H9 (cell line): ENCODE data around the gene ZNF800. TPM values are rescaled to one million over a fixed set of nuclear protein-coding genes. Genes with fewer than 3 reads are reported as not detected.

Source experiments
- DNase-seq: peaks from one replicate; pipeline ENCODE4 v3.0.0-alpha.2; 2017
- H2AFZ ChIP-seq: one replicate; pipeline ENCODE4 v1.6.1; 2013; ENCODE audit warnings: mild to moderate bottlenecking, low read length, control low read depth, moderate library complexity
- H2AK5ac ChIP-seq: 2 replicates; pipeline ENCODE4 v1.6.1; 2013; ENCODE audit warnings: low read length, control low read depth, mixed read lengths; ENCODE audit not compliant: insufficient read length
- H2BK120ac ChIP-seq: one replicate; pipeline ENCODE4 v1.6.1; 2013; ENCODE audit warnings: low read depth, mild to moderate bottlenecking, low read length, control low read depth, inconsistent platforms; ENCODE audit not compliant: poor library complexity, severe bottlenecking
- H2BK12ac ChIP-seq: 2 replicates; pipeline ENCODE4 v1.6.1; 2013; ENCODE audit warnings: low read length, control low read depth, mixed read lengths, low read depth; ENCODE audit not compliant: insufficient read length
- H2BK15ac ChIP-seq: 2 replicates; pipeline ENCODE4 v1.6.1; 2013; ENCODE audit warnings: low read depth, low read length, control low read depth
- H2BK20ac ChIP-seq: one replicate; pipeline ENCODE4 v1.6.1; 2013; ENCODE audit warnings: low read depth, mild to moderate bottlenecking, low read length, control low read depth, inconsistent platforms; ENCODE audit not compliant: poor library complexity, severe bottlenecking
- H2BK5ac ChIP-seq: 2 replicates; pipeline ENCODE4 v1.6.1; 2013; ENCODE audit warnings: low read length, control low read depth, mixed read lengths; ENCODE audit not compliant: insufficient read length
- H3K14ac ChIP-seq: 2 replicates; pipeline ENCODE4 v1.6.1; 2013; ENCODE audit warnings: low read length, control low read depth; ENCODE audit not compliant: insufficient read depth
- H3K18ac ChIP-seq: 2 replicates; pipeline ENCODE4 v1.6.1; 2013; ENCODE audit warnings: low read depth, mild to moderate bottlenecking, mixed read lengths, low read length, control low read depth; ENCODE audit not compliant: insufficient read length
- H3K23ac ChIP-seq: 2 replicates; pipeline ENCODE4 v1.6.1; 2013; ENCODE audit warnings: low read length, control low read depth, mixed read lengths, low read depth; ENCODE audit not compliant: insufficient read length
- H3K23me2 ChIP-seq: 2 replicates; pipeline ENCODE4 v1.6.1; 2013; ENCODE audit warnings: low read depth, mild to moderate bottlenecking, mixed read lengths, low read length, control low read depth; ENCODE audit not compliant: insufficient read length, poor library complexity, severe bottlenecking
- H3K27ac ChIP-seq: 2 replicates; pipeline ENCODE4 v1.5.1; 2013; ENCODE audit warnings: low read length, control low read depth, mixed read lengths, low read depth; ENCODE audit not compliant: insufficient read length
- H3K27me3 ChIP-seq: 2 replicates; pipeline ENCODE4 v1.6.1; 2013; ENCODE audit warnings: low read length, control low read depth, inconsistent platforms; ENCODE audit not compliant: insufficient read depth
- H3K4ac ChIP-seq: 2 replicates; pipeline ENCODE4 v1.6.1; 2013; ENCODE audit warnings: low read depth, mild to moderate bottlenecking, control low read depth, inconsistent platforms, low read length, moderate library complexity
- H3K4me1 ChIP-seq: 2 replicates; pipeline ENCODE4 v1.6.1; 2013; ENCODE audit warnings: low read length, control low read depth, inconsistent platforms; ENCODE audit not compliant: insufficient read depth
- H3K4me2 ChIP-seq: 2 replicates; pipeline ENCODE4 v1.6.1; 2013; ENCODE audit warnings: low read length, control low read depth, mixed read lengths; ENCODE audit not compliant: insufficient read length, insufficient read depth
- H3K56ac ChIP-seq: 2 replicates; pipeline ENCODE4 v1.6.1; 2013; ENCODE audit warnings: low read depth, mild to moderate bottlenecking, mixed read lengths, low read length, control low read depth; ENCODE audit not compliant: insufficient read length
- H3K79me1 ChIP-seq: 2 replicates; pipeline ENCODE4 v1.6.1; 2013; ENCODE audit warnings: low read depth, mild to moderate bottlenecking, moderate library complexity, low read length, control low read depth, inconsistent platforms; ENCODE audit not compliant: insufficient read depth, poor library complexity, severe bottlenecking
- H3K79me2 ChIP-seq: 2 replicates; pipeline ENCODE4 v1.6.1; 2013; ENCODE audit warnings: low read length, control low read depth, inconsistent platforms; ENCODE audit not compliant: insufficient read depth
- H3K9ac ChIP-seq: 2 replicates; pipeline ENCODE4 v1.6.1; 2013; ENCODE audit warnings: low read length, control low read depth, mixed read lengths; ENCODE audit not compliant: insufficient read length; ENCODE audit errors: extremely low read depth
- H3K9me3 ChIP-seq: one replicate; pipeline ENCODE4 v1.6.1; 2013; ENCODE audit warnings: low read depth, low read length, inconsistent platforms; ENCODE audit not compliant: control insufficient read depth
- H3T11ph ChIP-seq: one replicate; pipeline ENCODE4 v1.6.1; 2013; ENCODE audit warnings: mild to moderate bottlenecking, low read length, control low read depth, inconsistent platforms
- H4K20me1 ChIP-seq: one replicate; pipeline ENCODE4 v1.6.1; 2013; ENCODE audit not compliant: control insufficient read depth, insufficient read length, insufficient read depth
- H4K5ac ChIP-seq: 2 replicates; pipeline ENCODE4 v1.6.1; 2013; ENCODE audit warnings: low read depth, mild to moderate bottlenecking, mixed read lengths, low read length, control low read depth; ENCODE audit not compliant: insufficient read length
- H4K8ac ChIP-seq: replicated peaks from 2 replicates; pipeline ENCODE4 v1.6.1; 2013; ENCODE audit warnings: low read length, control low read depth, mixed read lengths, low read depth; ENCODE audit not compliant: insufficient read length
- H4K91ac ChIP-seq: 2 replicates; pipeline ENCODE4 v1.6.1; 2013; ENCODE audit warnings: low read depth, mild to moderate bottlenecking, moderate library complexity, mixed read lengths, low read length, control low read depth; ENCODE audit not compliant: insufficient read length
- H3K27ac Mint-ChIP-seq, 3 experiments: 2 replicates in 2 of 3; 3 replicates in 1 of 3; pipeline ENCODE4 v1.8.0; 2020 to 2021; ENCODE audit warnings: mixed read lengths in 3 of 3, mild to moderate bottlenecking in 1 of 3, moderate library complexity in 1 of 3
- H3K27me3 Mint-ChIP-seq: 2 replicates; pipeline ENCODE4 v1.8.0; 2021; ENCODE audit warnings: low read depth, mild to moderate bottlenecking, moderate library complexity, mixed read lengths
- H3K36me3 Mint-ChIP-seq, 3 experiments: 2 replicates in 2 of 3; 3 replicates in 1 of 3; pipeline ENCODE4 v1.8.0; 2020 to 2021; ENCODE audit warnings: low read depth in 3 of 3, mixed read lengths in 3 of 3; ENCODE audit not compliant: insufficient read depth in 1 of 3
- H3K4me1 Mint-ChIP-seq, 2 experiments: 2 replicates each; pipeline ENCODE4 v1.8.0; 2020; ENCODE audit warnings: mixed read lengths in 2 of 2
- H3K4me3 Mint-ChIP-seq, 2 experiments: 2 replicates in 1 of 2; 3 replicates in 1 of 2; pipeline ENCODE4 v1.8.0; 2020 to 2021; ENCODE audit warnings: mild to moderate bottlenecking in 2 of 2, mixed read lengths in 2 of 2, moderate library complexity in 1 of 2
- H3K9me3 Mint-ChIP-seq, 2 experiments: 2 replicates in 1 of 2; 3 replicates in 1 of 2; pipeline ENCODE4 v1.8.0; 2020; ENCODE audit warnings: mild to moderate bottlenecking in 2 of 2, mixed read lengths in 2 of 2, moderate library complexity in 1 of 2
- CTCF ChIP-seq: fragments of 200-600 bp; sonication (generic); conservative IDR thresholded peaks from 3 replicates; pipeline ENCODE4 v1.8.0; 2021; ENCODE audit warnings: antibody characterized with exemption, mild to moderate bottlenecking
- WGBS: extraction: QIAGEN DNeasy Blood & Tissue Kit; methylation state at CpG from one replicate; pipeline ENCODE4 v1.1.7; 2013; ENCODE audit warnings: missing lambda C conversion rate, low lambda C conversion rate, mixed read lengths; ENCODE audit not compliant: insufficient read length; ENCODE audit errors: extremely low coverage; 5-methylcytosine and 5-hydroxymethylcytosine counted together
- total RNA-seq: library from RNA; stranded (reverse); gene quantifications from 2 replicates; pipeline ENCODE4 v1.2.1, GENCODE V29; 2021

The ZNF800 gene
- total RNA-seq, 1 experiment from 2014 or later = 11.0 TPM

- no peaks in the 10 kb centered on the region for H3K9me3 Mint-ChIP-seq
- no peak overlapping the region for H2BK20ac ChIP-seq
- no peak overlapping the region for H3K27ac ChIP-seq
- H2BK12ac ChIP-seq = no peak overlapping the region
- H3K23me2 ChIP-seq = no peaks in the 10 kb centered on the region
- no peaks in the 10 kb centered on the region for H3K36me3 Mint-ChIP-seq
- H3K27me3 ChIP-seq = 0 out of 2 replicates have a peak, but pooled peaks cover 2% of the 10 kb centered on the region
- no CpG with 5 or more reads among the region's 2 CpGs for WGBS
- no peak for TF ChIP-seq CTCF
- no peak overlapping the region for H3K4me2 ChIP-seq
- no peaks in the 10 kb centered on the region for H4K20me1 ChIP-seq
- H3K14ac ChIP-seq = no peak overlapping the region
- H3K27me3 Mint-ChIP-seq = peaks cover 41% of the 10 kb centered on the region
- no peak overlapping the region for H3K9ac ChIP-seq
- no peak overlapping the region for H3K4ac ChIP-seq
- H3K4me1 Mint-ChIP-seq = no peaks in the 10 kb centered on the region
- no peak overlapping the region for H3K27ac Mint-ChIP-seq
- no peak overlapping the region for H2BK120ac ChIP-seq
- no peaks in the 10 kb centered on the region for H3K9me3 ChIP-seq
- H3K79me1 ChIP-seq = no peaks in the 10 kb centered on the region
- H4K8ac ChIP-seq = no peak overlapping the region
- H3K4me1 ChIP-seq = no peaks in the 10 kb centered on the region
- H3T11ph ChIP-seq = no peak overlapping the region
- DNase-seq = no peak
- no peak overlapping the region for H4K5ac ChIP-seq
- H2BK15ac ChIP-seq = no peak overlapping the region
- no peaks in the 10 kb centered on the region for H3K79me2 ChIP-seq
- no peak overlapping the region for H3K23ac ChIP-seq
- no peak overlapping the region for H3K56ac ChIP-seq
- H4K91ac ChIP-seq = no peak overlapping the region
- no peak overlapping the region for H3K4me3 Mint-ChIP-seq
- no peak overlapping the region for H3K18ac ChIP-seq
- H2BK5ac ChIP-seq = no peak overlapping the region
- H2AK5ac ChIP-seq = no peak overlapping the region
- no peak overlapping the region for H2AFZ ChIP-seq
These were observed 56.0 kb downstream of the ZNF800 start for GRCh38 chr7:127336458-127336857.
